ENCODE data around the gene RFX3. TPM values are rescaled to one million over a fixed set of nuclear protein-coding genes. Genes with fewer than 3 reads are reported as not detected.

Gene RFX3
- total RNA-seq, 2 donors from 2014 or later = 10.9 to 15.5 TPM

- Histone ChIP-seq H3K4me1 (replicated peaks) (no peaks in the 10 kb centered on the region), H3K27me3 (replicated peaks; ENCODE audit: insufficient read depth) (no peaks in the 10 kb centered on the region), H3K36me3 (no peaks in the 10 kb centered on the region), H3K9me3 (no peaks in the 10 kb centered on the region), H3K4me3 (peak overlapping the region; percentile 18 to 32), H3K27ac (no peak overlapping the region)
- intact Hi-C loops (cut with DNase I) = no loop called here
- WGBS = 3% methylated on average over 64 of the region's 76 CpGs
- DNase-seq (ENCODE audit: low spot score) = peak; percentile 53
- TF ChIP-seq CTCF (IDR thresholded peaks at IDR 0.05) = peak in 3 of 4 experiments; percentile 28 to 65 (median 33)
- TF ChIP-seq POLR2AphosphoS5 (IDR thresholded peaks at IDR 0.05) = no peak
Measured at GRCh38 chr9:3181049-3181953, 344.5 kb downstream of the RFX3 start.

- no peak for DNase-seq (ENCODE audit: low spot score)
- intact Hi-C loops (cut with DNase I) = no loop called here
- TF ChIP-seq POLR2A (IDR thresholded peaks at IDR 0.05) (no peak), POLR2AphosphoS5 (IDR thresholded peaks at IDR 0.05) (no peak), CTCF (IDR thresholded peaks at IDR 0.05) (no peak)
- 14% methylated on average over 19 of the region's 19 CpGs for WGBS
- no peaks in the 10 kb centered on the region for H3K9me3 ChIP-seq
- no peaks in the 10 kb centered on the region for H3K36me3 ChIP-seq
- H3K4me3 ChIP-seq = peak overlapping the region; percentile 18 to 32
- H3K27ac ChIP-seq = no peak overlapping the region
- H3K4me1 ChIP-seq (replicated peaks) = no peaks in the 10 kb centered on the region
- no peaks in the 10 kb centered on the region for H3K27me3 ChIP-seq (replicated peaks; ENCODE audit: insufficient read depth)
Measured at GRCh38 chr9:3180696-3181048, 345.1 kb downstream of the RFX3 start.

GRCh38 chr9:3179711-3180110 lies 346.1 kb downstream of the RFX3 start:
- intact Hi-C loops (cut with DNase I) = no loop called here
- DNase-seq (ENCODE audit: low spot score) = no peak
- Histone ChIP-seq H3K9me3 (no peaks in the 10 kb centered on the region), H3K4me1 (replicated peaks) (no peaks in the 10 kb centered on the region), H3K4me3 (no peak overlapping the region), H3K36me3 (no peaks in the 10 kb centered on the region), H3K27ac (no peak overlapping the region), H3K27me3 (replicated peaks; ENCODE audit: insufficient read depth) (no peaks in the 10 kb centered on the region)
- 89% methylated on average over 4 of the region's 4 CpGs for WGBS
- no peak for TF ChIP-seq CTCF (IDR thresholded peaks at IDR 0.05)

GRCh38 chr9:3177936-3178335 lies 347.9 kb downstream of the RFX3 start:
- H3K27ac ChIP-seq = no peak overlapping the region
- no peaks in the 10 kb centered on the region for H3K4me1 ChIP-seq (replicated peaks)
- H3K4me3 ChIP-seq = no peak overlapping the region
- H3K9me3 ChIP-seq = no peaks in the 10 kb centered on the region
- no peaks in the 10 kb centered on the region for H3K36me3 ChIP-seq
- no peaks in the 10 kb centered on the region for H3K27me3 ChIP-seq (replicated peaks; ENCODE audit: insufficient read depth)
- intact Hi-C loops (cut with DNase I) = no loop called here
- TF ChIP-seq POLR2AphosphoS5 (IDR thresholded peaks at IDR 0.05) (no peak), POLR2A (IDR thresholded peaks at IDR 0.05) (no peak), CTCF (IDR thresholded peaks at IDR 0.05) (no peak)
- DNase-seq (ENCODE audit: low spot score) = no peak
- 48% methylated on average over 1 of the region's 1 CpG for WGBS

GRCh38 chr9:3177146-3177761 lies 348.5 kb downstream of the RFX3 start:
- Histone ChIP-seq H3K9me3 (no peaks in the 10 kb centered on the region), H3K4me1 (replicated peaks) (no peaks in the 10 kb centered on the region), H3K27ac (no peak overlapping the region), H3K27me3 (replicated peaks; ENCODE audit: insufficient read depth) (no peaks in the 10 kb centered on the region), H3K36me3 (no peaks in the 10 kb centered on the region), H3K4me3 (no peak overlapping the region)
- no peak for DNase-seq (ENCODE audit: low spot score)
- no peak for TF ChIP-seq CTCF (IDR thresholded peaks at IDR 0.05)
- TF ChIP-seq POLR2AphosphoS5 (IDR thresholded peaks at IDR 0.05) = no peak
- no peak for TF ChIP-seq POLR2A (IDR thresholded peaks at IDR 0.05)
- intact Hi-C loops (cut with DNase I) = no loop called here
- 55% methylated on average over 4 of the region's 4 CpGs for WGBS
